KMS-11 (cell line): ENCODE measurements around the gene ADNP2.

Source experiments
- H2AFZ ChIP-seq: fragments of 200-600 bp; sonication (generic); 2 replicates; pipeline ENCODE4 v1.6.1; 2016; ENCODE audit warnings: antibody characterized with exemption, mixed run types, low read depth
- H3K27ac ChIP-seq: fragments of 200-600 bp; sonication (generic); 2 replicates; pipeline ENCODE4 v1.6.1; 2016; ENCODE audit warnings: mild to moderate bottlenecking, mixed run types
- H3K27me3 ChIP-seq: fragments of 200-600 bp; sonication (generic); 2 replicates; pipeline ENCODE4 v1.6.1; 2017; ENCODE audit warnings: mild to moderate bottlenecking, low read depth, mixed run types, moderate library complexity; ENCODE audit not compliant: insufficient read depth
- H3K36me3 ChIP-seq: fragments of 200-600 bp; sonication (generic); 2 replicates; pipeline ENCODE4 v1.6.1; 2017; ENCODE audit warnings: mild to moderate bottlenecking, mixed run types; ENCODE audit not compliant: insufficient read depth
- H3K4me1 ChIP-seq: fragments of 200-600 bp; sonication (generic); 2 replicates; pipeline ENCODE4 v1.6.1; 2016; ENCODE audit warnings: mild to moderate bottlenecking, low read depth, mixed run types; ENCODE audit not compliant: poor library complexity, severe bottlenecking
- H3K4me2 ChIP-seq: fragments of 200-600 bp; sonication (generic); 2 replicates; pipeline ENCODE4 v1.7.0; 2016; ENCODE audit warnings: mild to moderate bottlenecking, mixed run types
- H3K4me3 ChIP-seq: fragments of 200-600 bp; sonication (generic); IDR thresholded peaks from 2 replicates; pipeline ENCODE4 v1.6.1; 2017; ENCODE audit warnings: low read depth, low read length, mixed read lengths; ENCODE audit not compliant: insufficient read depth
- H3K79me2 ChIP-seq: fragments of 200-600 bp; sonication (generic); 2 replicates; pipeline ENCODE4 v1.6.1; 2016; ENCODE audit warnings: low read depth, mixed run types; ENCODE audit not compliant: insufficient read depth
- H3K9ac ChIP-seq: fragments of 200-600 bp; sonication (generic); 2 replicates; pipeline ENCODE4 v1.6.1; 2016; ENCODE audit warnings: mild to moderate bottlenecking, mixed run types
- H4K20me1 ChIP-seq: fragments of 200-600 bp; sonication (generic); 2 replicates; pipeline ENCODE4 v1.6.1; 2016; ENCODE audit warnings: mild to moderate bottlenecking, mixed run types; ENCODE audit not compliant: insufficient read depth
- CTCF ChIP-seq: fragments of 200-600 bp; sonication (generic); conservative IDR thresholded peaks from 2 replicates; pipeline ENCODE4 v1.6.1; 2017; ENCODE audit warnings: low read depth, mild to moderate bottlenecking, antibody characterized with exemption, low read length, moderate library complexity, mixed read lengths

ADNP2 gene

GRCh38 chr18:80147418-80148325 lies 38.6 kb downstream of the ADNP2 start:
- Histone ChIP-seq H2AFZ (peak overlapping the region; percentile 77), H3K36me3 (no peaks in the 10 kb centered on the region), H3K9ac (peak overlapping the region; percentile 57), H3K4me2 (peak overlapping the region; percentile 53), H4K20me1 (no peaks in the 10 kb centered on the region), H3K4me3 (no peak overlapping the region), H3K79me2 (peaks cover 23% of the 10 kb centered on the region), H3K4me1 (peaks cover 5% of the 10 kb centered on the region), H3K27me3 (no peaks in the 10 kb centered on the region), H3K27ac (peak overlapping the region; percentile 49)
- no peak for TF ChIP-seq CTCF

- H3K4me1 ChIP-seq: peaks cover 5% of the 10 kb centered on the region
- no peaks in the 10 kb centered on the region for H3K36me3 ChIP-seq
- H3K27ac ChIP-seq: peak overlapping the region; percentile 43
- H4K20me1 ChIP-seq: no peaks in the 10 kb centered on the region
- H2AFZ ChIP-seq: peak overlapping the region; percentile 77; the same call in 1 of the 2 replicates
- TF ChIP-seq CTCF: no peak
- H3K9ac ChIP-seq: peak overlapping the region; percentile 57
- H3K27me3 ChIP-seq: no peaks in the 10 kb centered on the region
- peak overlapping the region; percentile 49 for H3K4me2 ChIP-seq
- no peak overlapping the region for H3K4me3 ChIP-seq
- peaks cover 23% of the 10 kb centered on the region for H3K79me2 ChIP-seq
Measured at GRCh38 chr18:80148326-80149199, 39.5 kb downstream of the ADNP2 start.

- no peaks in the 10 kb centered on the region for H3K27me3 ChIP-seq
- H2AFZ ChIP-seq: no peak overlapping the region
- H3K4me1 ChIP-seq: peaks cover 5% of the 10 kb centered on the region
- peaks cover 31% of the 10 kb centered on the region for H3K79me2 ChIP-seq
- H4K20me1 ChIP-seq: no peaks in the 10 kb centered on the region
- H3K27ac ChIP-seq: no peak overlapping the region
- no peak overlapping the region for H3K4me3 ChIP-seq
- H3K9ac ChIP-seq: no peak overlapping the region
- no peak for TF ChIP-seq CTCF
- peak overlapping the region; percentile 49 for H3K4me2 ChIP-seq
- H3K36me3 ChIP-seq: no peaks in the 10 kb centered on the region
Measured at GRCh38 chr18:80149667-80150066, 40.6 kb downstream of the ADNP2 start.

- Histone ChIP-seq H3K27ac (no peak overlapping the region), H3K36me3 (0 out of 2 replicates have a peak, but pooled peaks cover 2% of the 10 kb centered on the region), H2AFZ (no peak overlapping the region), H3K27me3 (no peaks in the 10 kb centered on the region), H3K4me3 (no peak overlapping the region), H4K20me1 (no peaks in the 10 kb centered on the region), H3K4me1 (peaks cover 4% of the 10 kb centered on the region), H3K9ac (no peak overlapping the region), H3K79me2 (peaks cover 43% of the 10 kb centered on the region), H3K4me2 (no peak overlapping the region)
- TF ChIP-seq CTCF: peak; percentile 59
Measured at GRCh38 chr18:80154293-80154692, 45.2 kb downstream of the ADNP2 start.
